Uterus (tissue), 4 donors: Measurements from ENCODE around the gene BMP5. TPM values are rescaled to one million over a fixed set of nuclear protein-coding genes. Genes with fewer than 3 reads are reported as not detected.

Source experiments
- DNase-seq, 2 donors: peaks; one replicate each; pipeline ENCODE4 v3.0.0-alpha.2; 2019 to 2020
- H3K27ac ChIP-seq, 2 donors: fragments of 200-600 bp; sonication (generic); 1 replicate in 1 of 2; 2 replicates in 1 of 2; pipeline ENCODE4 v1.5.1; 2016 to 2018
- H3K27me3 ChIP-seq, 2 donors: fragments of 200-600 bp; sonication (generic); one replicate each; pipeline ENCODE4 v1.5.1; 2018 to 2019; ENCODE audit warnings: control low read depth in 1 of 2
- H3K36me3 ChIP-seq, 2 donors: fragments of 200-600 bp; sonication (generic); one replicate each; pipeline ENCODE4 v1.5.1; 2019; ENCODE audit warnings: control low read depth in 1 of 2
- H3K4me1 ChIP-seq, 2 donors: fragments of 200-600 bp; sonication (generic); one replicate each; pipeline ENCODE4 v1.5.1; 2018 to 2019; ENCODE audit warnings: control low read depth in 1 of 2
- H3K4me3 ChIP-seq, 2 donors: fragments of 200-600 bp; sonication (generic); 1 replicate in 1 of 2; 2 replicates in 1 of 2; pipeline ENCODE4 v1.5.1; 2018 to 2019; ENCODE audit warnings: mild to moderate bottlenecking in 1 of 2
- H3K9me3 ChIP-seq, 2 donors: fragments of 200-600 bp; sonication (generic); one replicate each; pipeline ENCODE4 v1.5.1; 2019; ENCODE audit warnings: control low read depth in 1 of 2
- POLR2A ChIP-seq, 2 donors: fragments of 450-650 bp; IDR thresholded peaks; one replicate each; pipeline ENCODE4 v1.6.1; 2016; ENCODE audit warnings: antibody characterized with exemption in 2 of 2, mild to moderate bottlenecking in 1 of 2, moderate library complexity in 1 of 2
- intact Hi-C: fragments of 100-400 bp; cut with DNase I; formaldehyde crosslinking; loops from one replicate; pipeline ENCODE4 v1.15.1; 2023; ENCODE audit warnings: low total_unique reads
- total RNA-seq, 4 donors: library from RNA; depleted of rRNA in 3 of 4; stranded (reverse); fragments of >200 nt in 3 of 4; gene quantifications; one replicate each; pipeline versions ENCODE4 v1.1.0 to v1.2.4, GENCODE V29; 2014 to 2023
- TF ChIP-seq, protein P1 (sequence below), 4 experiments: fragments of 200-600 bp in 2 of 4; fragments of 450-650 bp in 2 of 4; sonication (generic) in 2 of 4; IDR thresholded peaks; one replicate each; pipeline ENCODE4 v1.5.1; 2016 to 2019; ENCODE audit warnings: antibody characterized with exemption in 4 of 4, mild to moderate bottlenecking in 2 of 4, moderate library complexity in 1 of 4
- donor health status: DM: yes; HTN: yes; CAD: no.

The BMP5 gene
- total RNA-seq, 4 donors from 2014 or later: 0.41 TPM; not detected in 3

GRCh38 chr6:55886185-55886836, 10.9 kb upstream of the BMP5 start:
- Histone ChIP-seq H3K4me3 (no peak overlapping the region), H3K27me3 (no peaks in the 10 kb centered on the region), H3K9me3 (no peaks in the 10 kb centered on the region), H3K4me1 (no peaks in the 10 kb centered on the region), H3K27ac (no peak overlapping the region), H3K36me3 (no peaks in the 10 kb centered on the region)
- intact Hi-C loops: no loop called here
- no peak for TF ChIP-seq POLR2A (IDR thresholded peaks at IDR 0.05)
- TF ChIP-seq, protein P1, sequence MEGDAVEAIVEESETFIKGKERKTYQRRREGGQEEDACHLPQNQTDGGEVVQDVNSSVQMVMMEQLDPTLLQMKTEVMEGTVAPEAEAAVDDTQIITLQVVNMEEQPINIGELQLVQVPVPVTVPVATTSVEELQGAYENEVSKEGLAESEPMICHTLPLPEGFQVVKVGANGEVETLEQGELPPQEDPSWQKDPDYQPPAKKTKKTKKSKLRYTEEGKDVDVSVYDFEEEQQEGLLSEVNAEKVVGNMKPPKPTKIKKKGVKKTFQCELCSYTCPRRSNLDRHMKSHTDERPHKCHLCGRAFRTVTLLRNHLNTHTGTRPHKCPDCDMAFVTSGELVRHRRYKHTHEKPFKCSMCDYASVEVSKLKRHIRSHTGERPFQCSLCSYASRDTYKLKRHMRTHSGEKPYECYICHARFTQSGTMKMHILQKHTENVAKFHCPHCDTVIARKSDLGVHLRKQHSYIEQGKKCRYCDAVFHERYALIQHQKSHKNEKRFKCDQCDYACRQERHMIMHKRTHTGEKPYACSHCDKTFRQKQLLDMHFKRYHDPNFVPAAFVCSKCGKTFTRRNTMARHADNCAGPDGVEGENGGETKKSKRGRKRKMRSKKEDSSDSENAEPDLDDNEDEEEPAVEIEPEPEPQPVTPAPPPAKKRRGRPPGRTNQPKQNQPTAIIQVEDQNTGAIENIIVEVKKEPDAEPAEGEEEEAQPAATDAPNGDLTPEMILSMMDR (IDR thresholded peaks at IDR 0.05): no peak
- DNase-seq: no peak

DNA sequence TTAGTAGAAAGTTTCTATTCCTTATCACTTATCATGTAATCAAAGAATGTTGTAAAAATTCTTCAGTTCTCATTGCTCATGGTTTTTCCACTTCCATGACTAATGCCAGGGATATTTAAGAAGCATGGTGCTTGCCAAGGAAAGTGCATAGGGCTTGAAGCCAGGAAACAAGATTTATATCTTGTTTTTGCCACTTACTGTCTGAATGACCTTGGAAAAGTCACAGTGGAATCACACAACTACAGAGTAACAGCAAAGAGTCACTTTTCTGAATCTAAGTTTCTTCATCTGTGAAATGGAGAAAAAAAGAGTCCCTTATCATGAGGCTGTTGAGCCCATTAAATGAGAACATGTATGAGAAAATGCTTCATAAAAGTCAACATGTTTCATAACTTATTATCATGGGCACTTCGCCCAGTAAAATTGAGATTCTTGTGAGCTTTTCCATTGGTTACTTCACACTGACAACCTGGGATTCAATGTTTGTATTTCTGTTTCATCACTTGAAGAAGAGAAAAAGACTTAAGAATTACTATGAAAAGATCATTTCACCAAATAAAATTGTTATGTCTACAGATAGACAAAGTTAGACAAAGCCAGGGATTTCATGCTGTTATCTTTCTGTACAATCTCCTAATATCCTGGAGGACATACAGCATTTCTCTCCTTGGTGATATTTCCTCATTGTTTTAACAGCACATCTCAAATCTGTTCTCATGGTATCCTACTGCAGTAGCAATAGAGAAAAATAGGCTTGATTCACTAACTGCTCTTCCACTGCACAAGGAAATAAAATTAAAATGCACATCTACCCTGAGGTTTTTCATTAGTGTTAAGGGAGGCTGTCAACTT, 7.6 kb upstream of the BMP5 start:
- DNase-seq: no peak
- H3K36me3 ChIP-seq: no peaks in the 10 kb centered on the region
- intact Hi-C loops: no loop called here
- H3K4me1 ChIP-seq: no peaks in the 10 kb centered on the region
- H3K4me3 ChIP-seq: no peak overlapping the region
- TF ChIP-seq POLR2A (IDR thresholded peaks at IDR 0.05): no peak
- TF ChIP-seq, protein P1 (IDR thresholded peaks at IDR 0.05): no peak
- no peak overlapping the region for H3K27ac ChIP-seq
- no peaks in the 10 kb centered on the region for H3K9me3 ChIP-seq
- no peaks in the 10 kb centered on the region for H3K27me3 ChIP-seq

DNA sequence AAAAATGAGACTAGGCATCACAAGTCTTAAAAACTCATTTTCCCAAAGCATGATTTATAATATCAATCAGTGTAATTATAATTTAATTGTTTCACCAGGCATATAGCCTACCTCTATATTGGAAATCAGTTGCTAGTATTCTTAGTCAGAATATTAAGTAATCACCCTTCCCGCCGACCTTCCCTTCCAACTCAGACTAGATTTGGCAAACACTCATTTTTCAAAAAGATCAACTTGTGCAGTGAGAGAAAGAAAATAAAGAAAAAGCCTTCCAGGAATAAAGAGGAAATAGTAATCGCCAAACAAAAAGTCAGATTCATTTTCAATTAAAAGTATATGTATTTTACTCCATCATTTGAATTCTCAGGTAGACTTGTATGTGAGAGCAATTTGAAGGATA, 1.9 kb upstream of the BMP5 start:
- no peak for DNase-seq
- H3K4me1 ChIP-seq: no peaks in the 10 kb centered on the region
- H3K27ac ChIP-seq: no peak overlapping the region
- H3K9me3 ChIP-seq: no peaks in the 10 kb centered on the region
- TF ChIP-seq POLR2A (IDR thresholded peaks at IDR 0.05): no peak
- TF ChIP-seq, protein P1 (IDR thresholded peaks at IDR 0.05): no peak
- intact Hi-C loops: no loop called here
- H3K4me3 ChIP-seq: no peak overlapping the region
- no peaks in the 10 kb centered on the region for H3K27me3 ChIP-seq
- no peaks in the 10 kb centered on the region for H3K36me3 ChIP-seq

DNA sequence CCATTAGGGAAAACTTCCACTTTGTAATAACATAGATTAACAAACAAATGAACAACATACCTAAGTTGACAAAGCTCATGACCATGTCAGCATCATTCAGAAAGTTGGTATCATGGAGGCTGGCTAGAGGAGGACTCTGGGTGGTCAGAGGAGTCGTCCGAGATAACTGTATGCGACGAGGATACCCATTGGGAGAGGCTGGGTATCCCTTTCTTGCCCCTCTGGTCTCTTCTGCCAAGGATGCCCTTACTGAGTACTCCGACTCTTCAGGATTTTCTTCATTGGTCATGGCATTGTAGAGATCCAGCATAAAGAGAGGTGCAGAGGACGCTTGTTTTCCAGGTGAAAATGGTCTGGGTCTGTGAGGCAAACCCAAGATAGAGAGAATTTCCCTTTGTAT, 1.1 kb downstream of the BMP5 start:
- Histone ChIP-seq H3K4me1 (no peaks in the 10 kb centered on the region), H3K36me3 (no peaks in the 10 kb centered on the region), H3K27me3 (no peaks in the 10 kb centered on the region), H3K27ac (no peak overlapping the region), H3K4me3 (no peak overlapping the region), H3K9me3 (no peaks in the 10 kb centered on the region)
- intact Hi-C loops: no loop called here
- TF ChIP-seq POLR2A (IDR thresholded peaks at IDR 0.05): no peak
- TF ChIP-seq, protein P1 (IDR thresholded peaks at IDR 0.05): no peak
- no peak for DNase-seq

DNA sequence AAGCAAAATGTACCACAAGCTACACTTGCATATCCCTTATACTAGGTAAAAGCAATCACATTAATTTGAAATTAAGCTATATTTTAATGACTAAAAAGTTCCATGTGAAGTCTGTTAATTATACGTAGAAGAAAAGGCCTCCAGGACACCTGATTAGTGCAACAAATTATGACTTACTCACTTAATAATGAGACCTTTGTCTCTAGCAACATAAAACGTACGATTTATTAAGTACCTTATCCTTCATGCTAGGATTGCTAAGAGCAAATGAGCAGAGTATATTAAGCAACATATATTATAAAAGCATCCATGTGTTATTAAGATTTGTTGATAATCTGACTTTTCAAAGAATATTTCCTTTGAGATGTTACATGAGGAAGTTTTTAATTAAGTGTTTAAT, 2.5 kb downstream of the BMP5 start:
- Histone ChIP-seq H3K4me3 (no peak overlapping the region), H3K4me1 (no peaks in the 10 kb centered on the region), H3K27ac (no peak overlapping the region), H3K9me3 (no peaks in the 10 kb centered on the region), H3K27me3 (no peaks in the 10 kb centered on the region), H3K36me3 (no peaks in the 10 kb centered on the region)
- intact Hi-C loops: no loop called here
- no peak for DNase-seq
- TF ChIP-seq, protein P1 (IDR thresholded peaks at IDR 0.05): no peak
- no peak for TF ChIP-seq POLR2A (IDR thresholded peaks at IDR 0.05)
